IMR-90 (cell line): Measurements from ENCODE around the gene DZIP1. TPM values are rescaled to one million over a fixed set of nuclear protein-coding genes. Genes with fewer than 3 reads are reported as not detected.

Experiments
- ATAC-seq: fragments of 200-7000 bp; cut with Tn5 transposase; 2 replicates; pipeline ENCODE4 v1.9.1; 2020; ENCODE audit warnings: low read depth, mild to moderate bottlenecking, moderate library complexity
- BruUV-seq: library from RNA; stranded (reverse); fragments of 400-500 nt; replicated peaks from 2 replicates; lab custom pipeline; 2021; lab: Mats Ljungman, UMichigan
- CTCF ChIA-PET: fragments of 300-600 bp; formaldehyde crosslinking; extraction: SDS; loops from one replicate; lab custom pipeline; 2021; ENCODE audit warnings: antibody characterized with exemption; lab: Yijun Ruan, JAX
- POLR2A ChIA-PET: fragments of 300-600 bp; sonication (Branson Sonifier 250); formaldehyde crosslinking; loops from one replicate; lab custom pipeline; 2022; ENCODE audit warnings: antibody characterized with exemption; ENCODE audit not compliant: unreplicated experiment; lab: Charles Lee
- DNase-seq: peaks from one replicate; pipeline ENCODE4 v3.0.0; 2013
- H2AFZ ChIP-seq: replicated peaks from 2 replicates; pipeline ENCODE3; 2013; ENCODE audit warnings: low read length, mild to moderate bottlenecking; ENCODE audit not compliant: poor library complexity
- H2AK5ac ChIP-seq: 2 replicates; pipeline ENCODE4 v1.6.1; 2013; ENCODE audit warnings: low read depth, low read length, inconsistent platforms
- H2AK9ac ChIP-seq: replicated peaks from 2 replicates; pipeline ENCODE3; 2013; ENCODE audit warnings: mild to moderate bottlenecking, low read depth, low read length, moderate library complexity; ENCODE audit not compliant: poor library complexity
- H2BK120ac ChIP-seq: 2 replicates; pipeline ENCODE4 v1.6.1; 2013; ENCODE audit warnings: low read depth, low read length, inconsistent platforms
- H2BK15ac ChIP-seq: 3 replicates; pipeline ENCODE4 v1.6.1; 2013; ENCODE audit warnings: low read depth, low read length, inconsistent platforms
- H2BK20ac ChIP-seq: 2 replicates; pipeline ENCODE4 v1.6.1; 2013; ENCODE audit warnings: low read depth, mild to moderate bottlenecking, inconsistent platforms, low read length, moderate library complexity
- H2BK5ac ChIP-seq: 2 replicates; pipeline ENCODE4 v1.6.1; 2013; ENCODE audit warnings: mild to moderate bottlenecking, low read depth, low read length, inconsistent platforms; ENCODE audit not compliant: poor library complexity, severe bottlenecking
- H3K14ac ChIP-seq: replicated peaks from 2 replicates; pipeline ENCODE4 v1.6.1; 2013; ENCODE audit warnings: low read depth, low read length, inconsistent platforms
- H3K18ac ChIP-seq: 2 replicates; pipeline ENCODE4 v1.6.1; 2013; ENCODE audit warnings: low read depth, low read length, control low read depth
- H3K23ac ChIP-seq: 2 replicates; pipeline ENCODE4 v1.6.1; 2013; ENCODE audit warnings: low read depth, low read length, inconsistent platforms
- H3K27ac ChIP-seq: 2 replicates; pipeline ENCODE4 v1.5.1; 2013; ENCODE audit warnings: mild to moderate bottlenecking, control low read depth, low read length; ENCODE audit not compliant: insufficient read depth
- H3K27me3 ChIP-seq: 2 replicates; pipeline ENCODE4 v1.6.1; 2013; ENCODE audit warnings: low read length; ENCODE audit not compliant: control insufficient read depth, insufficient read depth
- H3K36me3 ChIP-seq: 2 replicates; pipeline ENCODE4 v1.6.1; 2013; ENCODE audit warnings: low read length, mixed read lengths; ENCODE audit not compliant: control insufficient read depth, insufficient read depth
- H3K4ac ChIP-seq: 2 replicates; pipeline ENCODE4 v1.6.1; 2013; ENCODE audit warnings: low read depth, low read length, inconsistent platforms
- H3K4me1 ChIP-seq: 2 replicates; pipeline ENCODE4 v1.6.1; 2013; ENCODE audit warnings: low read length, mixed read lengths; ENCODE audit not compliant: control insufficient read depth, insufficient read depth
- H3K4me2 ChIP-seq: 2 replicates; pipeline ENCODE4 v1.6.1; 2013; ENCODE audit warnings: low read depth, mild to moderate bottlenecking, control low read depth, low read length, moderate library complexity
- H3K4me3 ChIP-seq: 2 replicates; pipeline ENCODE4 v1.5.1; 2013; ENCODE audit warnings: low read depth, mild to moderate bottlenecking, control low read depth, low read length, moderate library complexity; ENCODE audit not compliant: insufficient read depth
- H3K56ac ChIP-seq: 2 replicates; pipeline ENCODE4 v1.6.1; 2013; ENCODE audit warnings: low read length, inconsistent platforms; ENCODE audit not compliant: insufficient read depth; ENCODE audit errors: extremely low read depth
- H3K79me1 ChIP-seq, 2 experiments: 2 replicates each; pipeline ENCODE4 v1.6.1; 2013; ENCODE audit warnings: low read length in 2 of 2, inconsistent platforms in 1 of 2, low read depth in 1 of 2
- H3K9ac ChIP-seq: 2 replicates; pipeline ENCODE4 v1.6.1; 2013; ENCODE audit warnings: low read depth, low read length, control low read depth
- H3K9me1 ChIP-seq: 2 replicates; pipeline ENCODE4 v1.6.1; 2013; ENCODE audit warnings: low read length, inconsistent platforms; ENCODE audit not compliant: insufficient read depth
- H3K9me3 ChIP-seq: 2 replicates; pipeline ENCODE4 v1.6.1; 2013; ENCODE audit warnings: low read length; ENCODE audit not compliant: control insufficient read depth, insufficient read depth
- H4K20me1 ChIP-seq: 2 replicates; pipeline ENCODE4 v1.6.1; 2013; ENCODE audit warnings: low read length, inconsistent platforms; ENCODE audit not compliant: insufficient read depth
- H4K5ac ChIP-seq: 2 replicates; pipeline ENCODE4 v1.6.1; 2013; ENCODE audit warnings: mild to moderate bottlenecking, low read depth, low read length, control low read depth
- H4K8ac ChIP-seq, 2 experiments: 2 replicates each; pipeline ENCODE4 v1.6.1; 2013; ENCODE audit warnings: low read depth in 2 of 2, low read length in 2 of 2, control low read depth in 1 of 2, inconsistent platforms in 1 of 2
- H4K91ac ChIP-seq: 2 replicates; pipeline ENCODE4 v1.6.1; 2013; ENCODE audit warnings: low read depth, low read length, inconsistent platforms; ENCODE audit not compliant: insufficient read depth
- BHLHE40 ChIP-seq: fragments of 150-350 bp; IDR thresholded peaks from 2 replicates; pipeline ENCODE4 v1.6.1; 2016; ENCODE audit warnings: mild to moderate bottlenecking, low read depth, low read length
- CEBPB ChIP-seq: IDR thresholded peaks from 2 replicates; pipeline ENCODE4 v1.6.1; 2012; ENCODE audit warnings: low read depth, low read length, improper control_type of control experiment
- CHD1 ChIP-seq: IDR thresholded peaks from 2 replicates; pipeline ENCODE4 v1.6.1; 2012; ENCODE audit warnings: low read depth, low read length, improper control_type of control experiment
- CTCF ChIP-seq: conservative IDR thresholded peaks from 2 replicates; pipeline ENCODE4 v1.5.1; 2012; ENCODE audit warnings: mild to moderate bottlenecking, low read depth, low read length, improper control_type of control experiment
- ELK1 ChIP-seq: fragments of 150-350 bp; IDR thresholded peaks from 2 replicates; pipeline ENCODE4 v1.6.1; 2016; ENCODE audit warnings: low read depth, mild to moderate bottlenecking, low read length, moderate library complexity, borderline replicate concordance
- FOS ChIP-seq: fragments of 150-350 bp; IDR thresholded peaks from 2 replicates; pipeline ENCODE4 v1.6.1; 2016; ENCODE audit warnings: low read depth, low read length
- MAFK ChIP-seq: IDR thresholded peaks from 2 replicates; pipeline ENCODE4 v1.6.1; 2012; ENCODE audit warnings: low read depth, low read length, improper control_type of control experiment
- MAZ ChIP-seq: IDR thresholded peaks from 2 replicates; pipeline ENCODE4 v1.6.1; 2012; ENCODE audit warnings: low read depth, mild to moderate bottlenecking, low read length, improper control_type of control experiment, moderate library complexity, borderline replicate concordance
- MXI1 ChIP-seq: IDR thresholded peaks from 2 replicates; pipeline ENCODE4 v1.6.1; 2012; ENCODE audit warnings: low read depth, mild to moderate bottlenecking, low read length, moderate library complexity, borderline replicate concordance
- NFE2L2 ChIP-seq: fragments of 150-350 bp; IDR thresholded peaks from 2 replicates; pipeline ENCODE4 v1.6.1; 2016; ENCODE audit warnings: low read depth, mild to moderate bottlenecking, low read length
- POLR2A ChIP-seq: IDR thresholded peaks from 2 replicates; pipeline ENCODE4 v1.6.1; 2012; ENCODE audit warnings: mild to moderate bottlenecking, low read depth, low read length
- RCOR1 ChIP-seq: IDR thresholded peaks from 2 replicates; pipeline ENCODE4 v1.6.1; 2012; ENCODE audit warnings: mild to moderate bottlenecking, low read length, improper control_type of control experiment; ENCODE audit not compliant: insufficient replicate concordance
- RFX5 ChIP-seq: IDR thresholded peaks from 2 replicates; pipeline ENCODE4 v1.8.0; 2012; ENCODE audit warnings: low read depth, mild to moderate bottlenecking, low read length, moderate library complexity
- SMC3 ChIP-seq: fragments of 150-350 bp; IDR thresholded peaks from 2 replicates; pipeline ENCODE4 v1.6.1; 2016; ENCODE audit warnings: low read depth, mild to moderate bottlenecking, antibody characterized with exemption, low read length, moderate library complexity
- USF2 ChIP-seq: fragments of 150-350 bp; IDR thresholded peaks from 2 replicates; pipeline ENCODE4 v1.6.1; 2017; ENCODE audit warnings: mild to moderate bottlenecking, antibody characterized with exemption, low read length, low read depth
- WGBS, 2 experiments: methylation state at CpG; one replicate each; pipeline versions ENCODE4 v1.1.5 to v1.1.7; 2013; ENCODE audit warnings: missing lambda C conversion rate in 2 of 2; ENCODE audit not compliant: insufficient read length in 1 of 2; ENCODE audit errors: extremely low coverage in 2 of 2; 5-methylcytosine and 5-hydroxymethylcytosine counted together
- dilution Hi-C: fragments of 300-500 bp; cut with HindIII; formaldehyde crosslinking; loops from one replicate; pipeline ENCODE4 v1.14.3; 2018; ENCODE audit warnings: low sequenced_read_pairs; ENCODE audit not compliant: unreplicated experiment
- in situ Hi-C: fragments of 300-500 bp; cut with MboI; formaldehyde crosslinking; loops from 3 replicates; pipeline ENCODE4 v1.14.3; 2019; ENCODE audit warnings: low sequenced_read_pairs, inconsistent platforms, mixed read lengths
- intact Hi-C: fragments of 100-400 bp; cut with micrococcal nuclease; formaldehyde crosslinking; loops from 2 replicates; pipeline ENCODE4 v1.10.0; 2022
- polyA plus RNA-seq, 3 experiments: library from polyadenylated mRNA; depleted of rRNA; stranded (reverse); fragments of >200 nt; gene quantifications; 2 replicates each; pipeline ENCODE4 v1.2.3, GENCODE V29; 2012; ENCODE audit warnings: low replicate concordance in 1 of 3
- total RNA-seq: library from RNA; depleted of rRNA; stranded (reverse); fragments of >200 nt; gene quantifications from 2 replicates; pipeline ENCODE4 v1.2.3, GENCODE V29; 2012

Gene DZIP1
- total and polyA plus RNA-seq, 2 of the 4 experiments (the other 2 are of a cell fraction), result 12.2 to 15.9 TPM

GRCh38 chr13:95608640-95609323 is 35.7 kb downstream of the DZIP1 start:
- H4K20me1 ChIP-seq, result peaks cover 4% of the 10 kb centered on the region; the same call in 1 of the 2 replicates
- DNase-seq, result no peak
- H3K27me3 ChIP-seq, result no peaks in the 10 kb centered on the region
- H3K9ac ChIP-seq, result no peak overlapping the region
- no peak overlapping the region for H3K4me2 ChIP-seq
- CTCF ChIA-PET, result interaction anchor here (1.3 kb wide), 1 partner anchor 15 kb away, joined by 4 read pairs; no protein-coding TSS in a partner anchor
- peaks cover 7% of the 10 kb centered on the region; the same call in 1 of the 2 replicates for H3K9me1 ChIP-seq
- no peak overlapping the region for H2AK5ac ChIP-seq
- H3K4ac ChIP-seq, result no peak overlapping the region
- no peak overlapping the region for H4K5ac ChIP-seq
- peaks cover 4% of the 10 kb centered on the region; the same call in 1 of the 2 replicates for H3K4me1 ChIP-seq
- in situ Hi-C loops (no loop called here), intact Hi-C loops (no loop called here), dilution Hi-C loops (no loop called here)
- POLR2A ChIA-PET, result no interaction called here
- no peak overlapping the region for H3K4me3 ChIP-seq
- no peak overlapping the region for H2BK20ac ChIP-seq
- no peak overlapping the region for H4K91ac ChIP-seq
- no peak for TF ChIP-seq POLR2A
- TF ChIP-seq MAFK, result no peak
- TF ChIP-seq FOS, result no peak
- no peak for TF ChIP-seq BHLHE40
- TF ChIP-seq ELK1, result no peak
- TF ChIP-seq CHD1, result no peak
- no peak for TF ChIP-seq CEBPB
- TF ChIP-seq RFX5, result no peak
- no peak for TF ChIP-seq RCOR1
- TF ChIP-seq MXI1, result no peak
- no peak for TF ChIP-seq SMC3
- no peak for TF ChIP-seq MAZ
- no peak for TF ChIP-seq USF2
- no peak for TF ChIP-seq CTCF
- TF ChIP-seq NFE2L2, result no peak
- no peak overlapping the region for H2BK5ac ChIP-seq
- no peak overlapping the region for H3K27ac ChIP-seq
- no peak overlapping the region for H2BK120ac ChIP-seq
- no peak overlapping the region for H4K8ac ChIP-seq
- H3K23ac ChIP-seq, result no peak overlapping the region
- H3K79me1 ChIP-seq, result peaks cover 0 to 5% of the 10 kb centered on the region in 2 experiments; a peak in 1 of 4 replicates
- no peak overlapping the region for H2AFZ ChIP-seq
- no peak for ATAC-seq
- no peak overlapping the region for H3K56ac ChIP-seq
- no peaks in the 10 kb centered on the region for H3K9me3 ChIP-seq
- no peak overlapping the region for H2AK9ac ChIP-seq
- no peak overlapping the region for H2BK15ac ChIP-seq
- H3K14ac ChIP-seq, result 0 out of 2 replicates have a peak overlapping the region, but pooled peaks have one; percentile 1
- no peak overlapping the region for H3K18ac ChIP-seq
- peaks cover 28% of the 10 kb centered on the region for H3K36me3 ChIP-seq
- 94% methylated on average over 4 of the region's 6 CpGs; no CpG with 5 or more reads in 1 of the 2 experiments for WGBS, 2 experiments
- BruUV-seq, result no TSS peak
